OCI-LY1 (cell line): ENCODE results near the gene ADGRB2.

Experiments used
- H2AFZ ChIP-seq: fragments of 200-600 bp; sonication (generic), shearing (Covaris generic); 2 replicates; pipeline ENCODE4 v1.6.0; 2014; ENCODE audit warnings: antibody characterized with exemption, mild to moderate bottlenecking, low read length
- H3F3A ChIP-seq: fragments of 200-600 bp; sonication (generic), shearing (Covaris generic); 2 replicates; pipeline ENCODE4 v1.6.0; 2014; ENCODE audit warnings: mild to moderate bottlenecking, antibody characterized with exemption, low read length, moderate library complexity; ENCODE audit not compliant: insufficient read depth
- H3K27ac ChIP-seq: fragments of 200-600 bp; sonication (generic); 2 replicates; pipeline ENCODE4 v1.5.1; 2014; ENCODE audit warnings: low read length, mixed run types, mild to moderate bottlenecking, low read depth; ENCODE audit not compliant: poor library complexity, severe bottlenecking
- H3K27me3 ChIP-seq: fragments of 200-600 bp; sonication (generic); 2 replicates; pipeline ENCODE4 v1.6.0; 2014; ENCODE audit warnings: antibody characterized with exemption, mild to moderate bottlenecking, low read length, moderate library complexity; ENCODE audit not compliant: insufficient read depth
- H3K36me3 ChIP-seq: fragments of 200-600 bp; sonication (generic); 2 replicates; pipeline ENCODE4 v1.6.1; 2014; ENCODE audit warnings: mild to moderate bottlenecking, antibody characterized with exemption, low read length, moderate library complexity, mixed read lengths; ENCODE audit not compliant: insufficient read depth
- H3K4me1 ChIP-seq: fragments of 200-600 bp; sonication (generic); 2 replicates; pipeline ENCODE4 v1.5.1; 2014; ENCODE audit warnings: mild to moderate bottlenecking, low read length, moderate library complexity; ENCODE audit not compliant: insufficient read depth, severe bottlenecking
- H3K4me2 ChIP-seq: fragments of 200-600 bp; sonication (generic), shearing (Covaris generic); 2 replicates; pipeline ENCODE4 v1.6.1; 2014; ENCODE audit warnings: low read length
- H3K4me3 ChIP-seq: fragments of 200-600 bp; sonication (generic); 2 replicates; pipeline ENCODE4 v1.5.1; 2014; ENCODE audit warnings: low read length, low read depth, mild to moderate bottlenecking, mixed read lengths; ENCODE audit not compliant: poor library complexity, severe bottlenecking
- H3K79me2 ChIP-seq: fragments of 200-600 bp; shearing (Covaris generic); 2 replicates; pipeline ENCODE4 v1.6.1; 2016; ENCODE audit warnings: mixed run types, low read length, mixed read lengths; ENCODE audit not compliant: insufficient read depth
- H3K9ac ChIP-seq: fragments of 200-600 bp; sonication (generic), shearing (Covaris generic); 2 replicates; pipeline ENCODE4 v1.6.1; 2014; ENCODE audit warnings: mild to moderate bottlenecking, low read length, mixed read lengths
- H3K9me2 ChIP-seq: fragments of 200-600 bp; sonication (generic), shearing (Covaris generic); 2 replicates; pipeline ENCODE4 v1.6.1; 2014; ENCODE audit warnings: low read depth, mild to moderate bottlenecking, low read length, mixed read lengths
- H3K9me3 ChIP-seq: fragments of 200-600 bp; shearing (Covaris generic); 2 replicates; pipeline ENCODE4 v1.6.1; 2014; ENCODE audit warnings: low read length, mixed read lengths
- H4K20me1 ChIP-seq: fragments of 200-600 bp; sonication (generic), shearing (Covaris generic); 2 replicates; pipeline ENCODE4 v1.6.0; 2016; ENCODE audit warnings: mild to moderate bottlenecking, low read length; ENCODE audit not compliant: insufficient read depth
- CTCF ChIP-seq: fragments of 200-600 bp; sonication (generic), shearing (Covaris generic); IDR thresholded peaks from 2 replicates; pipeline ENCODE4 v1.5.1; 2017; ENCODE audit warnings: mild to moderate bottlenecking, antibody characterized with exemption, low read length, moderate library complexity, mixed read lengths
- EZH2 ChIP-seq: fragments of 200-600 bp; sonication (generic), shearing (Covaris generic); IDR thresholded peaks from 2 replicates; pipeline ENCODE4 v1.8.0; 2017; ENCODE audit warnings: borderline replicate concordance, mixed run types, mild to moderate bottlenecking, antibody characterized with exemption, low read length, moderate library complexity, mixed read lengths

Gene ADGRB2

DNA sequence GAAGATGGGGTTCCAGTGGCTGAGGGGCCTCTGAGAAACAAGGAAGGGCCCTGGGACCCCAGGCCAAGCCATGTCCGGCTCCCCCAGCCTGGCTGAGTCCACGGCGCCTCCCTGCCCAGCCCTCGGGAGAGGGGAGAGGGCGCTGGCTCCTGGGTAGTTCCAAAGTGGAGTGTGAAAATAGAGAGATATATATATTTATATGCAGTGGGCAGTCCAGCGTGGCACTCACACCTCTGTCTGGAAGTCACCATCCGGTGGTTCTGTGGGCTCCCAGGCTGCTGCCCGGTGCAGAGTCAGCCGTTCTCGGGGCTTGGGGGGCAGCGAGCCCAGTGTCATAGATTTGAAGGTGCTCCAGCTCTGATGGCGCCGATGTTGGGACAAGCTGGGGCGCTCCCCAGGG lies 36.9 kb downstream of the ADGRB2 start:
- Histone ChIP-seq H3K27me3 (no peaks in the 10 kb centered on the region), H3K4me2 (no peak overlapping the region), H2AFZ (no peak overlapping the region), H3K4me1 (no peaks in the 10 kb centered on the region), H3F3A (no peaks in the 10 kb centered on the region), H3K9ac (no peak overlapping the region), H3K79me2 (no peaks in the 10 kb centered on the region), H3K9me2 (no peaks in the 10 kb centered on the region), H3K9me3 (no peaks in the 10 kb centered on the region), H3K36me3 (no peaks in the 10 kb centered on the region), H3K27ac (no peak overlapping the region), H4K20me1 (no peaks in the 10 kb centered on the region), H3K4me3 (no peak overlapping the region)
- TF ChIP-seq EZH2, result no peak
- no peak for TF ChIP-seq CTCF

DNA sequence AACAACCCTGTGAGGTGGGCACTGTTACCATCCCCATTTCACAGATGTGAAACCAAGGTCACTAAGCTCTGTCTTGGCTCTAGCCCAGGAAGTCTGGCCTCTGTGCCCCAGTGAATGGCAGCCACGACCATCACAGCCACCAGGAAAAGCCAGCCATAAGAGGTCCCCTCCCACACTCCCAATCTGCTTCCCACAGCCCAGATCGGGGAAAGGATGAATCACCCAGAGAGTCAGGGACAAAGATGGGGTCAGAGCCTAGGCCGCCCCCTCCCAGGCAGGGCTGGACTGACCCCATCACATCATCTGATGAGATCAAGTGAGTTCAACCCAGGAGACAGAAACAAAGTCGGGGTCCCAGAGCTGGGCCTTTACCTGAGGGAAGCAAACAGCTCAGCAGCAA lies 37.4 kb downstream of the ADGRB2 start:
- H3K4me2 ChIP-seq, result no peak overlapping the region
- H3K4me1 ChIP-seq, result no peaks in the 10 kb centered on the region
- TF ChIP-seq CTCF (no peak), EZH2 (no peak)
- no peaks in the 10 kb centered on the region for H3K36me3 ChIP-seq
- H3K9me3 ChIP-seq, result no peaks in the 10 kb centered on the region
- H3F3A ChIP-seq, result no peaks in the 10 kb centered on the region
- H4K20me1 ChIP-seq, result no peaks in the 10 kb centered on the region
- no peak overlapping the region for H3K9ac ChIP-seq
- no peaks in the 10 kb centered on the region for H3K27me3 ChIP-seq
- H3K9me2 ChIP-seq, result no peaks in the 10 kb centered on the region
- H3K27ac ChIP-seq, result no peak overlapping the region
- H2AFZ ChIP-seq, result no peak overlapping the region
- no peaks in the 10 kb centered on the region for H3K79me2 ChIP-seq
- H3K4me3 ChIP-seq, result no peak overlapping the region

- no peaks in the 10 kb centered on the region for H3K27me3 ChIP-seq
- no peaks in the 10 kb centered on the region for H3K36me3 ChIP-seq
- H3K9me3 ChIP-seq, result no peaks in the 10 kb centered on the region
- H3K9me2 ChIP-seq, result no peaks in the 10 kb centered on the region
- H3K4me2 ChIP-seq, result no peak overlapping the region
- no peak overlapping the region for H2AFZ ChIP-seq
- H3K79me2 ChIP-seq, result no peaks in the 10 kb centered on the region
- H3K4me1 ChIP-seq, result no peaks in the 10 kb centered on the region
- no peak overlapping the region for H3K9ac ChIP-seq
- H4K20me1 ChIP-seq, result no peaks in the 10 kb centered on the region
- H3K27ac ChIP-seq, result no peak overlapping the region
- TF ChIP-seq CTCF (no peak), EZH2 (no peak)
- H3F3A ChIP-seq, result no peaks in the 10 kb centered on the region
- no peak overlapping the region for H3K4me3 ChIP-seq
These were observed 38.2 kb downstream of the ADGRB2 start for GRCh38 chr1:31725777-31726535.
